ENCODE results near the gene TTLL10.
"Not testable (repeated sequence)": the region's sequence is repeated elsewhere in the genome, so short reads cannot be mapped to it uniquely, and the experiment has no call there.

TTLL10 gene

DNA sequence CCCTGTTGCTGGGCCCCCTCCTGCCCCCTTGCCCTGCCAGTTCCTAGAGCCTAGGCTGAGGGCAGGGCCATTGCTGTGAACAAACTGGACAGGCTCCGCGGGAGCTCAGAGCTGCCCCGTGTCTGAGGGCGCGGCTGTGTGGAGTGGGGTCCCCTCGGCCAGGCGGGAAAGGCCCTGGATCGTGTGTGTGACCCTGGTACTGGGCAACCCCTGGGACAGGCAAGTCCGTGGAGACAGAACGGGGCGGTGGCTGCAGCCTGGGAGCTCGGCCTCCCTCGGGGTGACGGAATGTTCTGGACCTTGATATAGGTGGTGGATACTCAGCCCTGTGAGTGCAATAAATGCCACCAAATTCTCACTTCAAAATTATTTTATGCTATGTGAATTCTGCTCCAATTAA lies 30.0 kb upstream of the TTLL10 start:
- no peak overlapping the region for H3K27ac ChIP-seq (ENCODE audit: low read length)
- H3K9ac ChIP-seq (ENCODE audit: low read depth, low read length): no peak overlapping the region
- no peaks in the 10 kb centered on the region for H3K9me3 ChIP-seq (ENCODE audit: insufficient read depth, low read depth, low read length)
- H3K4me1 ChIP-seq (ENCODE audit: insufficient read depth, low read length): no peaks in the 10 kb centered on the region
- no peaks in the 10 kb centered on the region for H3K27me3 ChIP-seq (ENCODE audit: insufficient read depth, low read length)
- H3K4me3 ChIP-seq (ENCODE audit: low read length): no peak overlapping the region
- H3K36me3 ChIP-seq (ENCODE audit: insufficient read depth, low read depth, low read length): no peaks in the 10 kb centered on the region

DNA sequence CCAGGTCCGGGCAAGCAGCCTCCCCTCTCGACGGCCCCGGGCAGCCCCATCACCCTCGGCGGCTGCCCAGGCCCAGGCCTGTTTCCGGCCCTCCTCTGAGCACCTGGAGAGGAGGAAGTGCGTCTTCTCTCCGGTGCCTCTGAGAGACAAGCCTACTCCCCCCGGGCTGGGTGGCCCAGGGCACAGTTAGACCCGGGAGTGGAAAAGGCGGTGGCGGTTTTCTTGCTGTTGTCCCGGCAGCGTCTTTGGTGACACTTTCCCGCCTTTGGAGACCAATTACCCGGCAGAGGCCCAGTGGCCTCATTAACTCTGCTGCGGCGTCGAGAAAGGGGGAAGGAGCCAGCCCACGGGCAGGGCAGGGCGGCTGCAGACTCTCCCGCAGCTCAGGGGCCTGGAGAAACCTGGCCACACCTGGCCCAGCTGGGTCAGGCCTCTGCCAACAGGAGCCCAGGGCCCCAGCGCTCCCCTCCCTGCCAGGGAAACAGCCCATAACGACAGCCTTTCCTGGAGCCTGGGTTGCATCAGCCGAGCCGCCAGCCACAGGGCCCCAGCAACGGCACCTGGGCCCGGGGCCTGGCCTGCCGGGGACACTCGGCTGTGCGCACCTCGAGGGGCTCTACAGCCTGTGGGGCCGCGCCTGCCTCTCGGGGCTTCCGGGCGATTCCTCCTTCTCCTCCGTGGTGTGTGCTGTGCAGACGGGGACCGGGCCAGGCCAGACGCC lies 29.4 kb upstream of the TTLL10 start:
- Histone ChIP-seq H3K4me3 (ENCODE audit: low read length) (no peak overlapping the region), H3K4me1 (ENCODE audit: insufficient read depth, low read length) (no peaks in the 10 kb centered on the region), H3K36me3 (ENCODE audit: insufficient read depth, low read depth, low read length) (no peaks in the 10 kb centered on the region), H3K27me3 (ENCODE audit: insufficient read depth, low read length) (no peaks in the 10 kb centered on the region), H3K9ac (ENCODE audit: low read depth, low read length) (no peak overlapping the region), H3K9me3 (ENCODE audit: insufficient read depth, low read depth, low read length) (no peaks in the 10 kb centered on the region), H3K27ac (ENCODE audit: low read length) (no peak overlapping the region)

DNA sequence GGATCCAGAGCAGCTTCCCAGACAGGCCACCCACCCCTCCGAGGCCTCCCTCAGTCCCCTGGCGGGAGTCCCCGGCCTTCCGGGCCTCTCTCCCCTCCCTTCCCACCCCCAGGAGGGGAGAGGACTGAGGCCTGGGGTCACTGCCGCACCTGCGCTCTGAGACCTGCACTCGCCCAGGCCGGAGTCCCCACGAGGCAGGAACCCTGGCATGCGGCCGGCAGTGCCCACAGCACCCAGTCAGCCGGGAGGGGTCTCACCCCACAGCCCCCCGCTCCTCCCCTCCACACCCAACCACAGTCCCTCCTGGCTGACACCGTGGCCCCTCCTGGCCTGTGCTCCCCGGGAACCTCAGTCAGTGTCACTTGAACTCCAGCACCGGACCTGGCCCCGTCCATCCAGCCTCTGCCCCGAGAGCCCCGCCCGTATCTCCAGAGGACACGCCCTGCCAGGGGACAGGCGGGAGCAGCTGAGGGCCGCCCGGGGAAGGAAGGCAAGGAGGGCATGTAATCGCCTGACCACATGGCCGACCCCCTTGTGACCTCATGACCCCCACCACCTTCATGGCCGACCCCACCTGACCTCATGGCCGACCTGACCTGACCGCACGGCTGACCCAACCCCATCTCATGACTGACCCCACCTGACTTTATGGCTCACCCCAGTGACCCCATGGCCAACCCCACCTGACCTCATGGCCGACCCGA lies 28.7 kb upstream of the TTLL10 start:
- H3K9ac ChIP-seq (ENCODE audit: low read depth, low read length): no peak overlapping the region
- H3K27ac ChIP-seq (ENCODE audit: low read length): no peak overlapping the region
- H3K4me3 ChIP-seq (ENCODE audit: low read length): no peak overlapping the region
- H3K36me3 ChIP-seq (ENCODE audit: insufficient read depth, low read depth, low read length): no peaks in the 10 kb centered on the region
- no peaks in the 10 kb centered on the region for H3K9me3 ChIP-seq (ENCODE audit: insufficient read depth, low read depth, low read length)
- H3K4me1 ChIP-seq (ENCODE audit: insufficient read depth, low read length): no peaks in the 10 kb centered on the region
- no peaks in the 10 kb centered on the region for H3K27me3 ChIP-seq (ENCODE audit: insufficient read depth, low read length)

DNA sequence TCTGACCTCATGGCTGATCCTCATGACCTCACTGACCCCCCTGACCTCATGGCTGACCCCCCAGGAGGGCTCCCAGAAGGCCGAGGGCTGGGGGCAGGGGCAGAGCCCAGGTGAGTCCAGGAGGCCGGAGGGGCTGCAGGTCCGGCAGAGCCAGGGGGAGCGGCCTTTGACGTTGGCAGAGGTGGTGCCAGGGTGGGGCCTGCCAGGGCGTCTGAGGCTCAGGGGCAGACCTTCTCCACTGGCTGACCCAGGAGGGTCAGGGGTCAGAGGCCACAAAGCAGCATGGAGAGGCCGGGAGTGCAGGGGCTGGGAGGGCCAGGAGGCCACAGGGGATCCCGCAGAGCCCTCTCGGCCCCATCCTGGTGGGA lies 28.1 kb upstream of the TTLL10 start:
- Histone ChIP-seq H3K27me3 (ENCODE audit: insufficient read depth, low read length) (no peaks in the 10 kb centered on the region), H3K9ac (ENCODE audit: low read depth, low read length) (no peak overlapping the region), H3K27ac (ENCODE audit: low read length) (no peak overlapping the region), H3K4me3 (ENCODE audit: low read length) (no peak overlapping the region), H3K4me1 (ENCODE audit: insufficient read depth, low read length) (no peaks in the 10 kb centered on the region), H3K36me3 (ENCODE audit: insufficient read depth, low read depth, low read length) (no peaks in the 10 kb centered on the region), H3K9me3 (ENCODE audit: insufficient read depth, low read depth, low read length) (no peaks in the 10 kb centered on the region)

DNA sequence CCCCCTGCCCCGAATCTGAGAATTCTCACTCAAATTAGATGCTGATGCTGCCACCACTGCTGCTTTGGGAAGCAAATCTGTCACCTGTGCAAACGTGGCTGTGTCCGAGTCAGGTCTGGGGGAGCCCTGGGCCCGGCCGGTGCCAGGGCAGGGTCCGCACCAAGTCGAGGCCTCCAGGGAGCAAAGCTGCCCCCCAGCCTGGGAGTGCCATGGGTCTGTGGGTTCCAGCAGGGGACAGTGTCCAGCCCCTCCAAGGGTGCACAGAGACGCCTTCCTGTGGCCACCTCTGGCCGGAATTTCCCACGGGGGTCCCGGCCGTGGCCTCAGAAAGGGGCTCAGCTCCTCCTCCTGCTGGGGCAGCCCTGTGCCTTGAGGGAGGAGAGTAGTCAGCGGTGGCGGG lies 27.7 kb upstream of the TTLL10 start:
- Histone ChIP-seq H3K9me3 (ENCODE audit: insufficient read depth, low read depth, low read length) (no peaks in the 10 kb centered on the region), H3K27me3 (ENCODE audit: insufficient read depth, low read length) (no peaks in the 10 kb centered on the region), H3K27ac (ENCODE audit: low read length) (no peak overlapping the region), H3K4me3 (ENCODE audit: low read length) (no peak overlapping the region), H3K4me1 (ENCODE audit: insufficient read depth, low read length) (no peaks in the 10 kb centered on the region), H3K9ac (ENCODE audit: low read depth, low read length) (no peak overlapping the region), H3K36me3 (ENCODE audit: insufficient read depth, low read depth, low read length) (no peaks in the 10 kb centered on the region)

DNA sequence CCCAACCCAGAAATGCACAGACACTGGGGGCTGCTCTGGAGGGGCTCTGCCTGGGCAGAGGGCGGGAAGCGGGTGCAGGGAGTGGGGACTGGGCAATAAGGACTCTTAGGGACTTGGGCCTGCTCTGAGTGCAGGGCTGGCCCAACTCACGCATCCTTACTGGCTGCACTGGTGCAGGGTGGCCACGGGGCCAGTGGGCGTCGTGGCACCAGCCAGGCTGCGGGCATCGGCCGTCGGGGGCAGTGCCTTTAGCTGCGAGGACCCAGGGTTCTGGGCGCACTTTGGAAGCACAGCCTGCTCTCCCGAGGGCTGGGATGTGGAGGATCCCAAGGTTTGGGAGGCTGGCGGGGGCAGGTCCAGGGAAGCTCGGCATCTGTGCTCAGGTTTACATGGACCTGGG lies 27.1 kb upstream of the TTLL10 start:
- no peaks in the 10 kb centered on the region for H3K9me3 ChIP-seq (ENCODE audit: insufficient read depth, low read depth, low read length)
- no peak overlapping the region for H3K9ac ChIP-seq (ENCODE audit: low read depth, low read length)
- no peaks in the 10 kb centered on the region for H3K27me3 ChIP-seq (ENCODE audit: insufficient read depth, low read length)
- H3K36me3 ChIP-seq (ENCODE audit: insufficient read depth, low read depth, low read length): no peaks in the 10 kb centered on the region
- no peaks in the 10 kb centered on the region for H3K4me1 ChIP-seq (ENCODE audit: insufficient read depth, low read length)
- H3K27ac ChIP-seq (ENCODE audit: low read length): no peak overlapping the region
- H3K4me3 ChIP-seq (ENCODE audit: low read length): no peak overlapping the region

DNA sequence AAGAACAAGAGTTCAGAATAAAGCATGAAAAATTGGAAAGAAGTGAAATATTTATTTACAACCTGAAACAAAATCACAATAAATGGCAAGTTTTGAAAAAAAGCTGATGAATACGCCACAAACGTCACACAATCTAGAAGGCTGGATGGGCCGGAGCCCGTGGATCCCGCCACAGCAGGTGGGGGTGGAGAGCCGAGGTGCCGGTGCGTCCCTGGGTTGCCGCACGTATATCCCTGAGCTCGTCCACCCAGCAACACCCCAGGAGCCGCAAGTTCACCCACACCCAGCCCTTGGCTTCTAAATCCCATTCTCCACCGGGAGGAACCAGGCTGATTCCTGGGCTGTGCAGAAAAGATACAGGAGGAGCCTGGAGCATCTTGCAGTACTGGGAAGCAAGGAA lies 25.6 kb upstream of the TTLL10 start:
- H3K4me1 ChIP-seq (ENCODE audit: insufficient read depth, low read length): no peaks in the 10 kb centered on the region
- peaks cover 4% of the 10 kb centered on the region; the same call in 1 of the 2 replicates for H3K9me3 ChIP-seq (ENCODE audit: insufficient read depth, low read depth, low read length)
- no peak overlapping the region for H3K27ac ChIP-seq (ENCODE audit: low read length)
- H3K4me3 ChIP-seq (ENCODE audit: low read length): no peak overlapping the region
- no peaks in the 10 kb centered on the region for H3K36me3 ChIP-seq (ENCODE audit: insufficient read depth, low read depth, low read length)
- H3K9ac ChIP-seq (ENCODE audit: low read depth, low read length): no peak overlapping the region
- no peaks in the 10 kb centered on the region for H3K27me3 ChIP-seq (ENCODE audit: insufficient read depth, low read length)

DNA sequence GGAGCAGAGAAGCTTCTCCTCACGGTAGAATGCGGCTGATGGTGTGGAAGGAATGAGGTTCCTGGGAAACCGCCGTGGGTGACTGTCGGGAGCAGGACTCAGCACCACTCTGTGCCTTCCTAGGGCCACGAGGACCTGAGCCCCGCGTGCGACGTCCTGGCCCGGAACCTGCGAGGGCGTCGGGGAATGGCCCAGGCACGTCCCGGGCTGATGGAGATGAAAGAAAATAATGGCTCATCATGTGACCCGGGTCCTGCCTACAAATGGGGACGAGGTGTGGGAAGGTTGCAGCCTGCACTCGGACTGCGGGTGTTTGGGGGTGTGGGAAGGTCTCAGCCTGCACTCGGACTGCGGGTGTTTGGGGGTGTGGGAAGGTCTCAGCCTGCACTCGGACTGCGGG lies 25.1 kb upstream of the TTLL10 start:
- Histone ChIP-seq H3K36me3 (ENCODE audit: insufficient read depth, low read depth, low read length) (no peaks in the 10 kb centered on the region), H3K9me3 (ENCODE audit: insufficient read depth, low read depth, low read length) (peaks cover 5% of the 10 kb centered on the region), H3K4me1 (ENCODE audit: insufficient read depth, low read length) (no peaks in the 10 kb centered on the region), H3K4me3 (ENCODE audit: low read length) (no peak overlapping the region), H3K27me3 (ENCODE audit: insufficient read depth, low read length) (no peaks in the 10 kb centered on the region), H3K9ac (ENCODE audit: low read depth, low read length) (no peak overlapping the region), H3K27ac (ENCODE audit: low read length) (no peak overlapping the region)

DNA sequence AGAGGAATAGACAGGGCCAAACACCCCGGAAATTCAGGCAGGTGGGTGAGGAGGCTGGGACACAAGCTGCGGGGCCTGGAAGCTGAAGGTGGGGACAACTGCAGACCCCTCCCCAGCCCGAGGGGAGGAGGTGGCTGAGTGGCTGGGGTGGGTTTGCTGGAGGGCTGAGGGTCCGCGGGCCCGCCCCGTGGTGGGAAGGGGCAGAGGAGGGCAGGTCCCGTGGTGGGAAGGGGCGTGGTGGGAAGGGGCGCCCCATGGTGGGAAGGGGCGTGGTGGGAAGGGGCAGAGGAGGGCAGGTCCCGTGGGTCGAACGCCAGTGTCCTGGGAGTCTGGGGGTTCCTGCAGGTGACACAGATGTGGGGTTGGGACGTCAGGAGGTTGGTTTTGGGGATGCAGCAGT lies 24.3 kb upstream of the TTLL10 start:
- no peak overlapping the region for H3K9ac ChIP-seq (ENCODE audit: low read depth, low read length)
- no peaks in the 10 kb centered on the region for H3K4me1 ChIP-seq (ENCODE audit: insufficient read depth, low read length)
- no peaks in the 10 kb centered on the region for H3K27me3 ChIP-seq (ENCODE audit: insufficient read depth, low read length)
- peaks cover 5% of the 10 kb centered on the region for H3K9me3 ChIP-seq (ENCODE audit: insufficient read depth, low read depth, low read length)
- no peak overlapping the region for H3K27ac ChIP-seq (ENCODE audit: low read length)
- H3K36me3 ChIP-seq (ENCODE audit: insufficient read depth, low read depth, low read length): no peaks in the 10 kb centered on the region
- H3K4me3 ChIP-seq (ENCODE audit: low read length): no peak overlapping the region

DNA sequence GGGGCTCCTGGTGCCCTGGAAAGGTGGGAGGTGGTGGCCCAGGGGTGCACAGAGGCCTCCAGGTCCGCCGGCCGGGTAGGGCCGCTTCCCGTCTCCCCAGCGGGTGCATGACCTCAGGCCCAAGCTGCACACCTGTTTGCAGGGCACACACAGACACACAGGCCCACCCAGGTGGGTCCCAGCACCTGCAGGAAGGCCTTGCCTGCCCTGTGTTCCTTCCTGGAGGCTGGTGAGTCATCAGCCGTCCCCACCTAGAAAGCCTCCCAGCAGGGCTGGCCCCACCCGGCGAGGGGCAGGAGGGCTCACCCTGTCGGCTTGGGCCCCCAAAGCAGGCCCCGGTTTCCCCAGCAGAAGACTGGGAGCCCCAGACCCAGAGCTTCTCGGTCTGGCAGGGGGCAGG lies 23.6 kb upstream of the TTLL10 start:
- peaks cover 5% of the 10 kb centered on the region for H3K9me3 ChIP-seq (ENCODE audit: insufficient read depth, low read depth, low read length)
- no peaks in the 10 kb centered on the region for H3K36me3 ChIP-seq (ENCODE audit: insufficient read depth, low read depth, low read length)
- H3K9ac ChIP-seq (ENCODE audit: low read depth, low read length): no peak overlapping the region
- H3K4me1 ChIP-seq (ENCODE audit: insufficient read depth, low read length): no peaks in the 10 kb centered on the region
- H3K27ac ChIP-seq (ENCODE audit: low read length): no peak overlapping the region
- no peaks in the 10 kb centered on the region for H3K27me3 ChIP-seq (ENCODE audit: insufficient read depth, low read length)
- no peak overlapping the region for H3K4me3 ChIP-seq (ENCODE audit: low read length)

DNA sequence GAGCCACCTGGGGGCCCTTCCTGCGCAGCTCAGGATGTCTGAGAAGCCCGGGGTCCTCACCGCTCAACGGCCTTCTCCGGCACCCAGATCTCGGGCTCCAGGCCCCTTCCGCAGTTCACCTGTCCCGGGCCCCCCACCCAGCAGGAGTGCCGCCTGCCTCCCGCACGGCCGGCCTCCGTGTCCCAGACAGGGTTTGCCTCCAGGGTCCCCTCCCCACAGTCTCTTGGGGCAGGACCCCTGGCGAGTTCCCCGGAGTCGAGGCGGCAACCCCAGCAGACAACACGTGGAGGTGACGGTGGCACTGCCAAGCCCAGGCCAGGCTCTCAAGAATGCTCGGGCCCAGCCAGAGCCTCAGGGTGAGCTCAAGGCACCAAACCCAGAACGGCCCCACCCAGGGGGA lies 22.4 kb upstream of the TTLL10 start:
- H3K4me1 ChIP-seq (ENCODE audit: insufficient read depth, low read length): no peaks in the 10 kb centered on the region
- H3K9ac ChIP-seq (ENCODE audit: low read depth, low read length): no peak overlapping the region
- H3K9me3 ChIP-seq (ENCODE audit: insufficient read depth, low read depth, low read length): peaks cover 5% of the 10 kb centered on the region
- H3K27ac ChIP-seq (ENCODE audit: low read length): no peak overlapping the region
- no peak overlapping the region for H3K4me3 ChIP-seq (ENCODE audit: low read length)
- no peaks in the 10 kb centered on the region for H3K36me3 ChIP-seq (ENCODE audit: insufficient read depth, low read depth, low read length)
- no peaks in the 10 kb centered on the region for H3K27me3 ChIP-seq (ENCODE audit: insufficient read depth, low read length)

DNA sequence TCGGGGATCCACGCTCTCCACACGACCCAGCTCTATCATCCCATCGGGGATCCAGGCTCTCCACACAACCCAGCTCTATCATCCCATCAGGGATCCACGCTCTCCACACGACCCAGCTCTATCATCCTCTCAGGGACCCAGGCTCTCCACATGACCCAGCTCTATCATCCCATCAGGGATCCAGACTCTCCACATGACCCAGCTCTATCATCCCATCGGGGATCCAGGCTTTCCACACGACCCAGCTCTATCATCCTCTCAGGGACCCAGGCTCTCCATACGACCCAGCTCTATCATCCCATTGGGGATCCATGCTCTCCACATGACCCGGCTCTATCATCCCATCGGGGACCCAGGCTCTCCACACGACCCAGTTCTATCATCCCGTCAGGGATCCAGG lies 21.2 kb upstream of the TTLL10 start:
- H3K4me3 ChIP-seq (ENCODE audit: low read length); H3K9me3 ChIP-seq (ENCODE audit: insufficient read depth, low read depth, low read length); H3K9ac ChIP-seq (ENCODE audit: low read depth, low read length); H3K27ac ChIP-seq (ENCODE audit: low read length); H3K27me3 ChIP-seq (ENCODE audit: insufficient read depth, low read length); H3K4me1 ChIP-seq (ENCODE audit: insufficient read depth, low read length); H3K36me3 ChIP-seq (ENCODE audit: insufficient read depth, low read depth, low read length): not testable (repeated sequence)

All from iPS-20b (cell line).